Epithelial cell of esophagus (primary cell): ENCODE measurements around the gene KRTAP19-3.

Experiments
- DNase-seq: peaks from one replicate; pipeline ENCODE4 v3.0.0; 2010; ENCODE audit warnings: low read depth
- H3K4me3 ChIP-seq: 2 replicates; pipeline ENCODE4 v1.5.1; 2011; ENCODE audit warnings: mild to moderate bottlenecking, low read length, control low read depth
- CTCF ChIP-seq: IDR thresholded peaks from 2 replicates; pipeline ENCODE4 v1.5.1; 2011; ENCODE audit warnings: low read depth, mild to moderate bottlenecking, low read length, control low read depth, inconsistent platforms; ENCODE audit not compliant: insufficient read depth; ENCODE audit errors: missing control alignments

Gene KRTAP19-3

GRCh38 chr21:30448514-30448913, 43.3 kb downstream of the KRTAP19-3 start:
- no peak overlapping the region for H3K4me3 ChIP-seq
- TF ChIP-seq CTCF = no peak
- no peak for DNase-seq

- TF ChIP-seq CTCF = no peak
- no peak for DNase-seq
- no peak overlapping the region for H3K4me3 ChIP-seq
These were observed 44.8 kb downstream of the KRTAP19-3 start for GRCh38 chr21:30447056-30447455.

GRCh38 chr21:30444204-30444603, 47.6 kb downstream of the KRTAP19-3 start:
- TF ChIP-seq CTCF = peak; percentile 33

GRCh38 chr21:30443226-30443625, 48.6 kb downstream of the KRTAP19-3 start:
- no peak for TF ChIP-seq CTCF
- DNase-seq = no peak
- H3K4me3 ChIP-seq = no peak overlapping the region

More at GRCh38 chr21:30444204-30444603, 47.6 kb downstream of the KRTAP19-3 start:
- peak; percentile 6 for DNase-seq
- no peak overlapping the region for H3K4me3 ChIP-seq
